ENCODE data around the gene GNB1.

The GNB1 gene

GRCh38 chr1:1815606-1816281 lies 75.1 kb downstream of the GNB1 start:
- no peak for DNase-seq

DNA sequence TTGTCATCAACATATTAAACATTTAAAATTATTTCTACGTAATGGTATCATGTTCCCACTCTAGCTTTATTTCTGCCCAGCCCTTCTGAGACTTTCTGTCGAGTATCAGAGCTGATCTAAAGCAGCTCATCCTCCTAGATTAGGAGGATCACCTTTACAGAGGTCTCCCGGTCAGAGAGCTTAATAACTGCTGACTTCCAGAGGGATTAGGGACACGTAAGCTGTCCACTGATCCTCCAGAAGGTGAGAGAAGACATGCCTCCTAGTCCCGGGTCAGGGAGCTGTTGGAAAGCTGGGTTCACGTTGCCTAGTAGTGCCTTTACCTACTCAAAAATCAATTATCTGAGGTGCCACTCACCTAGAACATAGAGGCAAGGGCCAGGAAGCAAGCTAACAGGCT lies 81.4 kb downstream of the GNB1 start:
- DNase-seq, result no peak

DNA sequence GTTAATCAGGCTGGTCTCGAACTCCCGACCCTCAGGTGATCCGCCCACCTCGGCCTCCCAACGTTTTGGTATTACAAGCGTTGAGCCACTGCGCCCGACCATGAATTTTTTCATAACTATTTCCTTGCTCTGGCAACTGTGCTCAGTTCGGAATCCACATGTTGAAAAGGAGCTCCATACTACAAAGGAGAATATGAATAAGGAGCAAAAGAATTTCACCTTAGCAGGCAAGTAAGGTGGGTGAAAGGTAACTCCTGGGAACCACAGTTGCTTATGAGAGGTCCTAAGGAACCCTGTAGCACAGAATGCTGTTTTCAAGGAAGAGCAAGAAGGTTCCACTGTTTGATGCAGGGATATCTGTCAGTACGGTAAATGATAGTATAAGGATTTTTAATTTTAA lies 82.7 kb downstream of the GNB1 start:
- no peak for DNase-seq

- no peak for DNase-seq
Observed at GRCh38 chr1:1806890-1807289, 84.0 kb downstream of the GNB1 start.

GRCh38 chr1:1804301-1804700 lies 86.6 kb downstream of the GNB1 start:
- DNase-seq, result no peak

- DNase-seq, result no peak
Observed at GRCh38 chr1:1802871-1803270, 88.0 kb downstream of the GNB1 start.

DNA sequence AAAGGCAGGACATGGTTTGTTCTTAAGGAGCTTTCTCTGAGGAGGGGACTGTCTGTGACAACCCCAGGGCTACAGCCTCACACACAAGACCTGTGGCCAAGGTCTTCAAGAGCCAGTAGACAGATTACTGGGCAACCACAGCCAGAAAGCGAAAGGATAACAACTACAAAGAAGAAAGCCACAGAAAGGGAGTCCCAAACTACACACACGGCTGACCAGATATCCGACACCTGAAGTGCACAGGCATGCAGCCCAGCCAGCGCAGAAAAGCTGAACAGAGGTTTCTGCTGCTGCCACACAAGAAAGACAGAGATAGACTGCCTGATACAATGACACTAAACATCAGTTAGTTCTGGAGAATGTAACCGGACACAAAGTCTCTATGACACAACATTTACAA lies 91.2 kb downstream of the GNB1 start:
- DNase-seq, result no peak

GRCh38 chr1:1797731-1798341 lies 93.1 kb downstream of the GNB1 start:
- DNase-seq, result no peak

GRCh38 chr1:1796466-1796865 lies 94.4 kb downstream of the GNB1 start:
- no peak for DNase-seq

DNA sequence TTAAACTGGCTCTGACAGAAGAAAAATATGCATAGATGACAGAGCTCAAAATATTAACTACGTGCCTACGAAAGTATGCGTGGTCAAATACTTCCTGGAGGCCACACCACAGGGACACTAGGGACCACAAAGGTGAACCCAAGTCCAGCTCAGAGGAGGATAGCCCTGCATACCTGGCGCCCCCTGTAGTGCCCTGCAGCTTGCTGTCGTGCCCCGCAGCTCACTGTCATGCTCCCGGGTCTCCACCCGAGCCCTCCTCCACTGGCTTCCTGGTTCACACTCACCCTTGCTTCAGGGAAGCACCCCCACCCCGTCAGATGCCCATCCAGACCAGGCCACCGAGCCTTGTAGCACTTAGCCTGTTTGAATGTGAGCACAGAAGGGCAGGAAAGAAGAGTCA lies 95.9 kb downstream of the GNB1 start:
- no peak for DNase-seq

DNA sequence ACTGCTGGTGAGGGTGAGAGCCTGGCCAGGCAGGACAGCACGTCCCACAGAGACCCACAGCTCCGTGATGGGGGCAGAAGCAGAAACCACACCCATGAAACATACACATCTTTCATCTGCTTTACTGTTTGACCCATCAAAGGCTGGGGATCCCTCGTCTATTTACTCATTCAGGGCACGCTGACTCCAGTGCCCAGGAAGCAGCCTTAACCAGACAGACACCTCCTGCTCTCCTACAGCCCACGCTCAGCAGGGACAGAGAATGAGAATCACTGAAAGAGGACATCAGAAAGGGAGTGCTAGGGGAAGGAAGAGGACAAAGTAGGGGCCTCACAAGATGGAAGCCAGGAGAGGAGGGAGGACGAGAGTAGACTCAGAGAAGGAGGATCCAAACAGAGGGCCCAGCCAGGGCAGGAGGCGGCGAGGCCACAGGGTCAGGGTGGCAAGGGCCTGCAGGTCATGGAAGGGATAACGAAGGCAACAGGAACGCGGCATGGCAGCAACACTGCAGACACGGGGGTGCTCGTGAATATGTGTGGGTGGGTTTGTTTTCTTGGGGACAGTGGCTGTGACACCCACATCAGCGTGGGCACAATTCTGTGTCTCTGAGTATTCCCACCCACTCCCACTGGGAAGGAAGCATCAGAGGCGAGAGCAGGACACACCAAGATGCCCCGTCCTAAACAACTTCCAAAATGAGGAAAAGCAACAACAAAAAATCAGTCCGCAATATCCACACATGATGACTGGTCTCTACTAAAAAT lies 97.2 kb downstream of the GNB1 start:
- no peak for DNase-seq

GRCh38 chr1:1788646-1789431 lies 102.0 kb downstream of the GNB1 start:
- DNase-seq, result no peak

DNA sequence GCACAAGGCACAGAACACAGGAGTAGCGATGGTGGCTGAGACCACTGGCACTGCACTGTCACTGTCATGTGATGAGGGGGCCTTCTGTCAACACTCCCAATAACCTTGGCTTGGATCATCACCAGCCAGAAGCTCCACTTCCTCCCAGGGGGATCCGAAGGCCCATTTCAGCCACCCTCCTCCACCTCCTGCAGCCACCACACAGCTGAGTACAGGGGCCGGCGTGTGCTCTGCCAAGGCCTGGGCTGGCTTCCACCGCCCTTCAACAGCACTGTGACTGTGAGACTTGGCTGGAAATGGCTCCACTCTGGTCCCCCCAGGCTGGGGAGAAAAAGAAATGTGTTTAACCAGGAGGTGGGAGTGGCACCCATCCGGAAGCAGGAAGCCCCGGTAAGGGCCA lies 102.8 kb downstream of the GNB1 start:
- no peak for DNase-seq

DNA sequence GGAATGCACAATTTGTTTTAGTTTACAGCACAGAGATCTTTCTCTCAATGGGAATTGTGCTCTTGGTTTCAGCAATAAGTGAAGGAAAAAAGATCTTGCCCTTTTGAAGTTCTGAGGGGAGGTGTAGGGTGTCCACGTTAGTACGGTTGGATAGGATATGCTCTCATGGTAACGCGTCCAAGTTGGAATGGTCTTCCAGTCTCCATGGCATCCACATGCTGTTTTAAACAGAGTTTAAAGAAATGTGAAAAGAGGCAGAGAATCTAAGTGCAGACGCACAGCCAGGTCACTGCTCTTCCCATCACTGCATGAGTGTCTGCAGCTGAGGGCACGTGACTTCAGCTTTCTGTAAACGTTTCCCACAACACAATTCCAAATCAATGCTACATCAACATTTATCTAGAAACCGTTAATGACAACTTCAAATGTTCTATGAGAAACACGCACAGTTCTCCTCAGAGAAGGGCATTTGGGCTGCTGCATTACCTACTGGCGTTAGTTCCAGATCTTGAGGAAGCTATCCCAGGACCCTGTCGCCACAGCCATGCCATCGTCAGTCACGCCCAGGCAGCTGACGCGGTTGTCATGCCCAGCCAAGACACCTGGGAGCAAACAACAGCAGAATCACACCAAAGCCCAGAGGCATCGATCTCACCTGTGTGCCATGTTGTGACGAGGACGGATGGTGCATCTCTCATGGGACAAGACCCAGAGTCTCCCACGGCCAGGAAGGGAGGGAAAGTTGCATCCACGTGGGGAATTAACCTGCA lies 103.9 kb downstream of the GNB1 start:
- no peak for DNase-seq

GRCh38 chr1:1785666-1786065 lies 105.2 kb downstream of the GNB1 start:
- no peak for DNase-seq

GRCh38 chr1:1784933-1785332 lies 106.0 kb downstream of the GNB1 start:
- no peak for DNase-seq

GRCh38 chr1:1783320-1783719 lies 107.6 kb downstream of the GNB1 start:
- DNase-seq, result no peak

DNA sequence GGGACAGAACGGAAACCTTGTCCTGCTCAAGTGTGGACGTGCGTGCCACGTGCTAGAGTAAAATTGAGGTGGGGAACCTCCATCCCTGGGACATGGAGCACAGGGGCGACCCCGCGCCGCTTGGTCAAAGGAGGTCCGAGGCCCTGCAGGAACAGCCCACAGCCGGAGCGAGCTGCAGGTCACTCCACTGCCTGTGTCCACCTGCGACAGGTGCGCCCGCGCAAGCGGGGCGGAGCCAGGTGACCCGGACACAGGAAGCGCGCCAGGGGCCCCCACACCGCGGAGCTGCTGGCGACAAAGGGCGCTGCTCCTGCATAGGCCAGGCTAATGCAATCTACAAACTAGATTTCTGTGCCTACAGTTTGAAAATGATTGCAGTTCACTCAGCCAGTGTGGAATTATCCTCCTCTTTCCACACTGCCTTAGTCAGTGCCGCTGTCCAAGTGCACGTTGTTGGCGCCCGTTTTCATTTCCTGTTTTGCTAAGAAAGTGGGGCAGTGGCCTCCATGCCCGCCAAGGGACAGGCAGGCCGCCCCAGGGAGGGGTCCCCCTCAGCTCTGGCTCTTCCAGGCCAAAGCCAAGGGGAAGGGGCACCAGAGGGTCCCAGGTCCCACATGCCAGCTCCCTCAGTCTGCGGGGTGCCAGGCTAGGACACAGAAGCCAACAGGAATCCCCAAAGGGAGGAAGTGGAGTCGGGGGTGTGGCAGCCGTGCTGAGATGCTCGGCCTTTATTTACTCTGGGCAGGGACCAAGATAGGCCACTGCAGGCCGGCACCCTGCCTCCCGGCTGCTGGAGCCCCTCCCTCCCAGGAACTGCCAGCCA lies 108.3 kb downstream of the GNB1 start:
- DNase-seq, result no peak

GRCh38 chr1:1781526-1781903 lies 109.4 kb downstream of the GNB1 start:
- DNase-seq, result no peak

DNA sequence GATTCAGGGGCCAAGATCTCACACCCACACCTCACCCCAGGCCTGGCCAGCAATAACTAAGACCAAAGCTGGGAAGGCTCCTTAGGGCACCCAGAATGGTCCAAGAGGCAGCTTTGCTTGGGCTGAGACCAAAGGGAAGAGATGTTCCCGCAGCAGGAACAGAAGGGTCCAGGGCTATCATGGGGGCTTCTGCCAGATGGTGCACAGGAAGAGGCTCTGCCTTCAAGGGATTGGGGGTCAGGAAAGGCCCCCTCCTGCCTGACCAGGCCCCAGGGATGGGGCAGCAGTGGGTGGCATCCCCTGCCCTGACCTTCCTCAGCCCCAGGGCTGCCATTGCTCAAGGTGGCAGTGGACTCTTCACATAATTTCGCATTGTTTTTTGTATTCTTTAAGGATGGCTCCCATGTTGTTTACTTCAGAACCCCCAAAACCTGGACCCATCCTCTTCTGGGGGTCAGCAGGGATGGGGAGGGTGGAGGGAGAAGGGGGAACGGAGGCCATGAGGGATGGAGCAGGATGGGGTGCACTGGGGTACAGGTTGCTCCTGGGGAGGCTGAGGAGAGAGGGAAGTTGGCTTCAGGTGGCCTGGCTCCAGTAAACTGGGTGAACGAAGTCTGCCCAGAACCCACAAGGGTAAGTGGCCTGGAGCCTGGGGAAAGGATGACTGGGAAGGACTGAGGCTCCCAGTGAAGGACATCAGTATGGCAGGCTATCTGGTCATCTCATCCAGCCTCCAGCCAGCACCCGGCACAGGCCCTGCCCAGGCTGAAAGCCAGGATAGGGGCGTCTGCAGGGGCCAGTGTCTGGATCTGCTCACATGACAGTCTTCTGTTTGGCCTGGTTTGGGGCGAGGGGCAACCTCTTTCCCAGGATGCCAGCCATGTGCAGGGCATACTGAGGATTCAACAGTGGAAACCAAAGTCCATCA lies 110.0 kb downstream of the GNB1 start:
- DNase-seq, result no peak
